Purkinje cell (primary cell): ENCODE measurements around the gene POLE4. TPM values are rescaled to one million over a fixed set of nuclear protein-coding genes. Genes with fewer than 3 reads are reported as not detected.

ENCODE experiments used
- polyA plus RNA-seq: library from polyadenylated mRNA; unstranded; fragments of >200 nt; fragmentation: Nextera tagmentation; gene quantifications from 2 replicates; pipeline ENCODE4 v1.2.1, GENCODE V29; 2014

The POLE4 gene, protein sequence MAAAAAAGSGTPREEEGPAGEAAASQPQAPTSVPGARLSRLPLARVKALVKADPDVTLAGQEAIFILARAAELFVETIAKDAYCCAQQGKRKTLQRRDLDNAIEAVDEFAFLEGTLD
- polyA plus RNA-seq, result 97.8 and 136 TPM in 2 replicates

DNA sequence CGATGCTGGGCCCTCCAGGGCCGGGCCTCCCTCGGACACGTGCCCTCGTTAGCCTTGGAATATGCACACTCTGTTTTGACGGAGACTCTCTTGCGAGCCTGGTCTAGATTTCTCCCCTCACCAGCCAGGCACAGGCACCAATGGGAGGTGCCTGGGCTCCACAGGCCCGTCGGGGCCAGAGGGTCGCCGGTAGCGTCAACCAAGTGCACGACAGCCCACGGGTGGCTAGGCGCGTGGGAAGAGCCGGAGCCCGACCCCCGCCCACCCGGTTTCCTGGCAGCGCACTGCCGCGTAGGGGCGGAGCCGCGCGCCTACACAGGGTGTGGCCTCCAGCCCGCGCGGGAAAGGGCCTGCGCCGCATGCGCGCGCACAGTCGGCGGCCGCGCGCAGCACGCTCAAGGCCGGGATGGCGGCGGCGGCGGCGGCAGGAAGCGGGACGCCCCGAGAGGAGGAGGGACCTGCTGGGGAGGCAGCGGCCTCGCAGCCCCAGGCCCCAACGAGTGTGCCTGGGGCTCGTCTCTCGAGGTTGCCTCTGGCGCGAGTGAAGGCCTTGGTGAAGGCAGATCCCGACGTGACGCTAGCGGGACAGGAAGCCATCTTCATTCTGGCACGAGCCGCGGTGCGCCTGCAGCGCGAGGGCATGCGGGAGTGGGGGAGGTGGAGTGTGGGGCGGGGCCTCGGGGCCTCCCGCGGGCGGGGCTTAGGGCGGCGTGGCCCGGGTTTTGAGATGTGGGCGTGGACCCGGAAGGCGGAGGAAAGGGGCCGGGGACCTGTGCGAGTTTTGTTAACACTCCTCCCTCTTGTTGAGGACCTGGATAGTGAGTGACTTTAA, at the start of gene POLE4:
TSS of gene POLE4 (plus strand) at position 370 of the 832 bp plus-strand sequence. CDS start at position 407, 37 bp downstream.

Other genes starting within 250 kb of the POLE4 start
- gene HK2, start 124.5 kb upstream of the POLE4 start, polyA plus RNA-seq, result 0.07 TPM in 1 of 2 replicates, not detected in the other
- gene TACR1, start 240.9 kb downstream of the POLE4 start, polyA plus RNA-seq, result 0.47 and 0.99 TPM in 2 replicates